Testis (tissue), 2 donors: ENCODE results near the gene ITCH.

Experiments
- POLR2A ChIP-seq: fragments of 450-650 bp; IDR thresholded peaks from one replicate; pipeline ENCODE4 v1.6.1; 2017; ENCODE audit warnings: antibody characterized with exemption, mild to moderate bottlenecking, moderate library complexity
- TF ChIP-seq, protein P1 (sequence below), 3 experiments: fragments of 450-650 bp in 2 of 3; fragments of 200-600 bp in 1 of 3; sonication (generic) in 1 of 3; IDR thresholded peaks; one replicate each; pipeline ENCODE4 v1.5.1; 2016 to 2019; ENCODE audit warnings: antibody characterized with exemption in 3 of 3, mild to moderate bottlenecking in 2 of 3, moderate library complexity in 1 of 3

DNA sequence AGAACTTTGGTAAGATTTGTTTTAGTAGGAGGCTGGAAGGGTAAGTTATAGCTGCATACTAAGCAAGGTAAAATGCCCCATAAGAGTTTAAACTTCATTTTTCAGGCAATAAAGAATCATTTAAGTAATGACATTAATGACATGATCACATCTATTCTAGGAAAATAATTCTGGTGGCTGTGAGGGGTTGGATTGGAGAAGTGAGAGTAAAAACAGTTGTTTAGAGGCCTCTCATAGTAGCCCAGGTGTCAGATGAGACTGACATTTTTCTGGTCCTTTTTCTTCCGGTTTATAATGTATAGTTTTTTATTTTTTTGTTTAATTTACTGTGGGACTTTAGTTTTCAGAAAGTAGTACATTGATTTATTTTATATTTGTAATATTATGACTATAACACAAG is 40.8 kb downstream of the ITCH start:
- TF ChIP-seq, protein P1, sequence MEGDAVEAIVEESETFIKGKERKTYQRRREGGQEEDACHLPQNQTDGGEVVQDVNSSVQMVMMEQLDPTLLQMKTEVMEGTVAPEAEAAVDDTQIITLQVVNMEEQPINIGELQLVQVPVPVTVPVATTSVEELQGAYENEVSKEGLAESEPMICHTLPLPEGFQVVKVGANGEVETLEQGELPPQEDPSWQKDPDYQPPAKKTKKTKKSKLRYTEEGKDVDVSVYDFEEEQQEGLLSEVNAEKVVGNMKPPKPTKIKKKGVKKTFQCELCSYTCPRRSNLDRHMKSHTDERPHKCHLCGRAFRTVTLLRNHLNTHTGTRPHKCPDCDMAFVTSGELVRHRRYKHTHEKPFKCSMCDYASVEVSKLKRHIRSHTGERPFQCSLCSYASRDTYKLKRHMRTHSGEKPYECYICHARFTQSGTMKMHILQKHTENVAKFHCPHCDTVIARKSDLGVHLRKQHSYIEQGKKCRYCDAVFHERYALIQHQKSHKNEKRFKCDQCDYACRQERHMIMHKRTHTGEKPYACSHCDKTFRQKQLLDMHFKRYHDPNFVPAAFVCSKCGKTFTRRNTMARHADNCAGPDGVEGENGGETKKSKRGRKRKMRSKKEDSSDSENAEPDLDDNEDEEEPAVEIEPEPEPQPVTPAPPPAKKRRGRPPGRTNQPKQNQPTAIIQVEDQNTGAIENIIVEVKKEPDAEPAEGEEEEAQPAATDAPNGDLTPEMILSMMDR (IDR thresholded peaks at IDR 0.05): no peak
- no peak for TF ChIP-seq POLR2A
